HG03439 (cell line): Measurements from ENCODE around the gene ZNF462.

ENCODE experiments used
- ATAC-seq: cut with Tn5 transposase; IDR thresholded peaks from one replicate; pipeline ENCODE4 v1.9.1; 2021; ENCODE audit warnings: mild to moderate bottlenecking, moderate library complexity; ENCODE audit not compliant: unreplicated experiment

ZNF462 gene

GRCh38 chr9:106922026-106922425 lies 59.1 kb downstream of the ZNF462 start:
- ATAC-seq: no peak

- ATAC-seq: no peak
Observed at GRCh38 chr9:106925392-106925791, 62.4 kb downstream of the ZNF462 start.

- ATAC-seq: no peak
Observed at GRCh38 chr9:106927916-106928315, 65.0 kb downstream of the ZNF462 start.

- no peak for ATAC-seq
Observed at GRCh38 chr9:106928350-106928749, 65.4 kb downstream of the ZNF462 start.

- no peak for ATAC-seq
Observed at GRCh38 chr9:106929471-106930177, 66.7 kb downstream of the ZNF462 start.

GRCh38 chr9:106930477-106930876 lies 67.5 kb downstream of the ZNF462 start:
- no peak for ATAC-seq

GRCh38 chr9:106931466-106931865 lies 68.5 kb downstream of the ZNF462 start:
- ATAC-seq: no peak

GRCh38 chr9:106932178-106932577 lies 69.2 kb downstream of the ZNF462 start:
- ATAC-seq: no peak

GRCh38 chr9:106932675-106933074 lies 69.7 kb downstream of the ZNF462 start:
- no peak for ATAC-seq

GRCh38 chr9:106933470-106933869 lies 70.5 kb downstream of the ZNF462 start:
- ATAC-seq: no peak

- no peak for ATAC-seq
Observed at GRCh38 chr9:106934442-106935238, 71.7 kb downstream of the ZNF462 start.

- no peak for ATAC-seq
Observed at GRCh38 chr9:106936680-106937079, 73.7 kb downstream of the ZNF462 start.

- no peak for ATAC-seq
Observed at GRCh38 chr9:106941916-106942315, 79.0 kb downstream of the ZNF462 start.

GRCh38 chr9:106945727-106946660 lies 83.0 kb downstream of the ZNF462 start:
- no peak for ATAC-seq

- ATAC-seq: no peak
Observed at GRCh38 chr9:106947106-106947900, 84.3 kb downstream of the ZNF462 start.

- ATAC-seq: no peak
Observed at GRCh38 chr9:106953174-106953573, 90.2 kb downstream of the ZNF462 start.

- no peak for ATAC-seq
Observed at GRCh38 chr9:106954558-106954957, 91.6 kb downstream of the ZNF462 start.

- no peak for ATAC-seq
Observed at GRCh38 chr9:106954974-106955850, 92.2 kb downstream of the ZNF462 start.

- no peak for ATAC-seq
Observed at GRCh38 chr9:106956971-106957370, 94.0 kb downstream of the ZNF462 start.
